ENCODE results near the gene CCDC88B. TPM values are rescaled to one million over a fixed set of nuclear protein-coding genes. Genes with fewer than 3 reads are reported as not detected.
A peak's percentile ranks its signal among the peaks of the same experiment; 100 is the strongest.

CCDC88B gene
- total RNA-seq, result 7.7 TPM
- long read RNA-seq, partial matches to known transcripts, result 2 of 5 reads
- long read RNA-seq, other reads (novel, unspliced or antisense), result 2 of 5 reads

GRCh38 chr11:64339754-64340408, at the start of gene CCDC88B:
Gene CCDC88B (plus strand): TSS chr11:64340204. CDS start chr11:64340267, 63 bp downstream.
- intact Hi-C loops (cut with DNase I), result no loop called here
- peak; percentile 84 for DNase-seq
- no peak for ATAC-seq (ENCODE audit: poor library complexity)

DNA sequence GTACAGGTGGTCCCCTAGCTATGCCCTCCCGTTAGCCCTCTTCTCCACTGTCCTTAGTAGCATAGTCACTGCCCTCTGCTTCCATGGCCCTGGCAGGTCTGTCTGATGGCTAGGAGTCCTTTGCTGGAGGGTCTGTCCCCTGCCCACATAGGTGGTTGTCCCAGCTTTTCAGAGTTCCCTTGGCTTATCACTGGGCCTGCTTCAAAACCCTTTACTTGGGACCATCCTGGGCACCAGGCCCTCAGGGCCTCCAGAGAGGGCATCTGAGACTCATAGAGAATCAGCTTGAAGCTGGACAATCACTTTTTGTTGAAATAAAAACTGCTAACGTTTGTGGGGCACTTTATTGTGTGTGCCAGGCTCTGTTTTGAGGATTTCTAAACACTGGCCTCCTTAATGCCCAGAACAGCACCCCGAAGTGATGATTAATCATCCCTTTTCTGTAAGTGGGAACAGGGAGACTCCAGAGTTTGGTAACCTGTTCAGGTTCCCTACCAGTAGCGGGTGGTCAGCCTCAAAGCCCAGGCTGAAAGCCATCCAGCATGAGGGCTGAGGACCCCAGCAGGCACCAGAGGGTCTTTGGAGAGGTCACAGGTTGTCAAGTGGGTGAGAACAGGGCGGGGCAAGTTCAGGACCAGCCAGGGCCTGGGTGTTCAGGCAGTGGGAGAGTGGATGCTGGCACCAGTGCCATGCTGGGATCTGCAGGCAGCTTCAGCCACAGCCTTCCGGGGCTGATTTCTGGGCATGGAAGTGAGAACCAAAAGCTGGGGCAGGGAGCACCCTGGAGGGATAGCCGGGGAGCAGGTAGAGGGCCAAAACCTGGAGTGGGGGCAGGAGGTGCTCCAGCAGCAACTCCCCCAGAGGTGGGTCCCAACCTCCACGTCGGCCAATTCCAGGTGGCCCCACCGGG, 49.4 kb upstream of the CCDC88B start:
- intact Hi-C loops (cut with DNase I), result no loop called here
- ATAC-seq (ENCODE audit: poor library complexity) (no peak), DNase-seq (no peak)

DNA sequence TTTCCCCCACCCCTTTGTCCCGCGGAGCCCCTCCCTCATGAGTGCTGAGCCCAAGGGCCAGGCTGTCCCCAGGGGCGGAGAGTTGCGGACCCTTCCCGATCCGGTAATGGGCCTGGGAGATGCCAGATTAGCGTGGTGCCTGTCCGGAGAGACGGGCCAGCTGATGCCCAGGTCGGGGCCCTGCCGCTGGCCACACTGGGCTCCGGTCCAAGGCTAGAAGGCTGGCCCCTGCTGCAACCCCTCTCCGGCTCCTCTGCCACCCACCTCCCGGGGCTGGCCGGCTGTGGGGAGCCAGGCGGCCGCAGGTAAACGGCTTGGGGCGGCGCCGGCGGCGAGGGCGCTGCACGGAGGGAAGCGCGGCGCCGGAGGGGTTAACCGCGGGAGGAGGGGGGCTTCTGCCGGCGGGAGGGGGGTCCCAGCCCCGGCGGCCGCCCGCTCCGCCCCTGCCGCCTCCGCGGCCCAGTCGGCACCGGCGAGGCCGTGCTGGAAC, 48.7 kb upstream of the CCDC88B start, which contains the start of gene KCNK4:
KCNK4 (plus strand) TSS at position 41 of the 490 bp plus-strand sequence. CDS start 1,717 bp downstream, outside the sequence.
- intact Hi-C loops (cut with DNase I), result no loop called here
- DNase-seq, result no peak
- ATAC-seq (ENCODE audit: poor library complexity), result no peak

GRCh38 chr11:64291752-64292459, 48.1 kb upstream of the CCDC88B start:
- DNase-seq (no peak), ATAC-seq (ENCODE audit: poor library complexity) (peak; percentile 19)

DNA sequence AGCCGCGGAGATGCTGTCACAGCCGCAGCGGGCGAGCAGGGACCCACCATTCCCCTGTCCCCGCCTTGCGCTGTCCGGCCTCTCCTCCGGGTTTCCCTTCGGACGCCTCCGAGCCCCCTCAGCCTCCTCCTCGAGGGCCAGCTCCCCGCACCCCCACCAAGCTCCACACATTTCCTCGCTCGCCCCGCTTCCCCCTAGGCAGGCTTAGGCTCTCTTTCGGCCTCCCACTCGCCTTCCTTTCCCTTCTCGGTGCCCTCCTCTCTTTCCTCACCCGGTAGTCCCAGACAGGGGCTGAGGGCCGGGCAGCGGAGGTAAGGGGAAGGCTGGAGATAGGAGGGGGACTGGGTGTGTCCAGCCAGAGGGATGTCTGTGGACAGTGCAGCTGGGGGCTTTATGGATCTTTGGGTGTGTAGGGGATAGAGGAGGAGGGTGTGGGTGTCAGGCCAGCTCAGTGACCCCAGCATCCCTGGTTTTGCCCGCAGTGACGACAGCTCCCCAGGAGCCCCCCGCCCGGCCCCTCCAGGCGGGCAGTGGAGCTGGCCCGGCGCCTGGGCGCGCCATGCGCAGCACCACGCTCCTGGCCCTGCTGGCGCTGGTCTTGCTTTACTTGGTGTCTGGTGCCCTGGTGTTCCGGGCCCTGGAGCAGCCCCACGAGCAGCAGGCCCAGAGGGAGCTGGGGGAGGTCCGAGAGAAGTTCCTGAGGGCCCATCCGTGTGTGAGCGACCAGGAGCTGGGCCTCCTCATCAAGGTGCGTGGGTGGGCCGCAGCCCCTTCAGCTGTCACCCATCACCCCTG, 47.3 kb upstream of the CCDC88B start:
- intact Hi-C loops (cut with DNase I), result no loop called here
- ATAC-seq (ENCODE audit: poor library complexity), result no peak
- DNase-seq, result no peak

More at GRCh38 chr11:64291752-64292459, 48.1 kb upstream of the CCDC88B start:
- intact Hi-C loops (cut with DNase I), result no loop called here

DNA sequence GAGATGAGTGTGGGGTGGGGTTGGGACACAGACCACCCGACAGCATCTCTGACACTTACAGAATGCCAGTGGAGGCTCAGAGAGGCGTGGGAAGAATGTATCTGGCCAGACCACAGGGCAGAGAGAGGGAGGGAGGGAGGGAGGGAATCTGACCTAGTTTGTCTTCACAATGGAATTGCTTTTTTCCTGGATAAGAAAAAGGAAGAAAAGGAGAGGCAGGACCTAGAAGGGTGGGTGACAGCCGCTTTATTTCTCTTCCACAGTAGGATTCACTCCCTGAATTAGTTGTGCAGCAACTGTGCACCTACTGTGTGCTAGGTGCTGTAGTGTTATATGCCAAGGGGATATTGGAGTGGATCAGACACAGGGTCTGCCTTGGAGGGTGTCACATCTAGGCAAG, 45.2 kb upstream of the CCDC88B start:
- ATAC-seq (ENCODE audit: poor library complexity), result no peak
- DNase-seq, result no peak
- intact Hi-C loops (cut with DNase I), result no loop called here

DNA sequence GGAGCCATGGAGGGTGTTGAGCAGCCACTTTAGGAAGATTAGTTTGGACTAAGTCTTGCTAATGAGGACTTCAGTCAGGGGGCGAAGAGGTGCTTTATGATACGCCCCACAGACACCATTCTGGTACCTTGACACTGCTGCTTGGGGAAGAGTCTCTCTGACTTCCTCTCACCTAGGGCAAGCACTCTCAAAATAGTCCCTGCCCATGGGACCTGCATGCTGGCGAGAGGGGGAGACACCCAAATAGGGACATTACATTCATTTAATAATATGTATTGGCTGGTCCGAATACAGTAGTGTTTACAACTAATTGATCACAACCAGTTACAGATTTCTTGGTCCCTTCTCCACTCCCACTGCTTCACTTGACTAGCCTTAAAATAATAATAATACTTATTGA, 44.2 kb upstream of the CCDC88B start:
- ATAC-seq (ENCODE audit: poor library complexity), result no peak
- intact Hi-C loops (cut with DNase I), result no loop called here
- no peak for DNase-seq

DNA sequence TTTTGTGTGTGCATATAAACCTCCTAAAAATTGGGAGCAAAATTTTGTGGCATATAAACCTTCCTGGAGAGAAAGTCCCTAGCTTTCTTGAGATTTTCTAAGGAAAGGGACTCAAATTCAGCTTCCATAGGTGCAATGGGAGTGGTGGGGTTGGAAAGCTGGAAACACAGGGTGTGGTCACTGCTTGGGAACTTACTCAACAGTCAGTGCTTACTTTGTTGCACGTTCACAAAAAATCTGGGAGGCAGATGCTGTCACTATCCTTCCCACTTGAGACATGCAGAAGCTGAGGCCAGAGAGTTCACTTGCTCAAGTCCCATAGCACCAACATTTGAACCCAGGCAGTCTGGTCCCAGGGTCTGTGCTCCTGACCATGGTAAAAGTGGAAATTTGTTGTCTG, 43.8 kb upstream of the CCDC88B start:
- ATAC-seq (ENCODE audit: poor library complexity), result no peak
- no peak for DNase-seq
- intact Hi-C loops (cut with DNase I), result no loop called here

DNA sequence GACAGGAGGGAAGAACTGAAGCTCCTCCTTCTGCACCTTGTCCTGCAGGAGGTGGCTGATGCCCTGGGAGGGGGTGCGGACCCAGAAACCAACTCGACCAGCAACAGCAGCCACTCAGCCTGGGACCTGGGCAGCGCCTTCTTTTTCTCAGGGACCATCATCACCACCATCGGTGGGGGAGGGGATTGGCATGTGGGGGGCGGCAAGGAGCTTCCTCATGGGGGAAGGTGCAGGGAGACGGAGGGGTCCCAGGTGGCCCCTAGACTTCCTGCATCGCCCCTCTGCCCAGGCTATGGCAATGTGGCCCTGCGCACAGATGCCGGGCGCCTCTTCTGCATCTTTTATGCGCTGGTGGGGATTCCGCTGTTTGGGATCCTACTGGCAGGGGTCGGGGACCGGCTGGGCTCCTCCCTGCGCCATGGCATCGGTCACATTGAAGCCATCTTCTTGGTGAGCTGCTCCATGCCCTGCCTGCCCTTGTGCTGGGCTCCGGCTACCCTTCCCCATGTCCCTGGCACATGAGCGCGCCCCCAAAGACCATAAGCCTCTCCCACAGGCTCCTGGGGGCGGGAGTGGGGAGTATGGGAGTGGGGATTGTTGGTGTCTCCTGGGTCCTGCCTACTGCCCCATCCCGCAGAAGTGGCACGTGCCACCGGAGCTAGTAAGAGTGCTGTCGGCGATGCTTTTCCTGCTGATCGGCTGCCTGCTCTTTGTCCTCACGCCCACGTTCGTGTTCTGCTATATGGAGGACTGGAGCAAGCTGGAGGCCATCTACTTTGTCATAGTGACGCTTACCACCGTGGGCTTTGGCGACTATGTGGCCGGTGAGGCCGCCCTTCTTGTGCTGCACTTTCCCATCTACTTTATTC, 42.9 kb upstream of the CCDC88B start:
- DNase-seq (no peak), ATAC-seq (ENCODE audit: poor library complexity) (no peak)
- intact Hi-C loops (cut with DNase I), result no loop called here

DNA sequence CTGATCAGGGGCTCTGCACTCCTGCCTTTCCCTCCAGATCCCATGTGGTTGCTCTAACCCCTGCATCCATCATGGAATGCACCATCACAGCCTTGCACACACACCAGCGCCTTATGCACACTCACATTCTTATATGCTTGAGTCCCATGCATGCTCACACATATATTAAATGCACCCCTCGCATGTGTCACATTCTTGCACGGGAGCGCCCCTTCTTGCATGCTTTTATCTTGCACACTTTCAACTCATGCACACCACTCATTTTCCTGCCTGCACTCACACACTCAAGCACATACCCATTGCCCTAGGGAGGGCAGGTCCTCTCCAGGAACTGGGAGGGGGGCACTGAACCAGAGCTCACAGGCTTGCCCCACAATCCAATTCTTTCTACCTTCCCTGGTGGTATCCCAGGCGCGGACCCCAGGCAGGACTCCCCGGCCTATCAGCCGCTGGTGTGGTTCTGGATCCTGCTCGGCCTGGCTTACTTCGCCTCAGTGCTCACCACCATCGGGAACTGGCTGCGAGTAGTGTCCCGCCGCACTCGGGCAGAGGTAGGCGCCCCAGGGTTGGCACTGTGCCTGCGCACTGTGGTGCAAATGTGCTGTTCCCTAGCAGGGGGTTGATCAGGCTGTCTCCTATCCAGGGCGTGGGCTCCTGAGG, 42.2 kb upstream of the CCDC88B start:
- intact Hi-C loops (cut with DNase I), result no loop called here
- DNase-seq (no peak), ATAC-seq (ENCODE audit: poor library complexity) (no peak)

GRCh38 chr11:64298966-64299846, 40.8 kb upstream of the CCDC88B start:
- DNase-seq, result peak; percentile 81

GRCh38 chr11:64299847-64300648, 40.0 kb upstream of the CCDC88B start, which contains the start of gene CATSPERZ:
Gene CATSPERZ (plus strand): TSS chr11:64300358. CDS start chr11:64300411, 53 bp downstream.
- intact Hi-C loops (cut with DNase I), result loop anchor here (5.0 kb wide), 1 partner anchor 98 kb away; no protein-coding TSS in a partner anchor
- ATAC-seq (ENCODE audit: poor library complexity) (no peak), DNase-seq (no peak)

More at GRCh38 chr11:64298966-64299846, 40.8 kb upstream of the CCDC88B start:
- peak; percentile 75 for ATAC-seq (ENCODE audit: poor library complexity)
- intact Hi-C loops (cut with DNase I), result no loop called here

DNA sequence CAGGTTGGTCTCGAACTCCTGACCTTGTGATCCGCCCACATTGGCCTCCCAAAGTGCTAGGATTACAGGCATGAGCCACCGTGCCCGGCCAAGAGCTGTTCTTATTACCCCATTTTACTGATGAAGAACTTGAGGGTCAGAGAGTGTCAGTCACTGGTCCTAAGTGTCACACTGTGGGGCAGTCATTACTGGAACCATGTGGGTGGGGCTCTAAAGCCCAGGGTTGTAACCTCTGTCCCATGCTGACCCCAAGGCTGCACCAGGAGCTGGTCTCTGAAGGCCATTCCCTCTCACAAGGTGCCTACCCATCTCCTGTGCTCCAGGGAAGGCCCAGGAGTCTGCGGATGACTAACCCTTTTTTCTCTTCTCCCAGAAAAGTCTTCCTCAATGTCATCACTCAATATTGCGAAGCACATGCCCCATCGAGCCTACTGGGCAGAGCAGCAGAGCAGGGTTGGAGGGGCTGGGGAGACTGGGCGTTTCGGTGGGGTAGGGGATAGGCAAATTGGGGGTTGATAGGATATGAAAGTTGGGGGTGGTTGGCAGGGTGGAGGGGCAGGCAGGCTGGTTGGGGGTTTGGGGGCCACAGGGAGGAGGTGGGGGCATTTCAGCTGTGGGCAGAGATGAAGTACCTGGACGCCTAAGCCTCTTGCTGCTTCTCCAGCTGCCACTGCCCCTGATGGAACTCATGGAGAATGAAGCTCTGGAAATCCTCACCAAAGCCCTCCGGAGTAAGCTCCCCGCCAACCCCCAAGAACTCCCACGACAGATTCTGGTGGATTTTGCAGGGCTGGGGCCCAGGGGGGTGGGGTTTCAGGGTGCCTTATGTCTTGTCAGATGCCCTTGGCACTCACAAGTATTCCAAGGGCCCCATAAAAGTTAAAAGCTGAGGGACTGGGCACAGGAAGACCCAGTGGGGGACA, 36.6 kb upstream of the CCDC88B start:
- DNase-seq (no peak), ATAC-seq (ENCODE audit: poor library complexity) (no peak)
- intact Hi-C loops (cut with DNase I), result loop anchor here (5.0 kb wide), 1 partner anchor 101 kb away; no protein-coding TSS in a partner anchor

DNA sequence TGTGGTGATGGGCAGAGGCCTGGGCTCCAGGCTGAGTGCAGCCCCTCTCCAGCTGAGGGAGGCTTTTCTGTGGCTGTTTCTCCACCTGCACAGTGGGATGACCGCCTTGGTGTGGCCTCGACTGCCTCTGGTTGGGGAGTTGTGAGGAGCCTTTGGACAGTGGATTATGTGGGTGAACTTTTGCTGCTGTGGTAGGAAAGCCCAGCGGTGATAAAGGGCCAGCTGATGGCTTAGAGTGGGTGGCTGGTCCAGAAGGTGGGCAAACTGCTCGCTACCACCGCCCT, 36.0 kb upstream of the CCDC88B start:
- intact Hi-C loops (cut with DNase I), result loop anchor here (5.0 kb wide), 1 partner anchor 102 kb away; no protein-coding TSS in a partner anchor
- DNase-seq, result no peak
- ATAC-seq (ENCODE audit: poor library complexity), result no peak
